Progenitor cell of endocrine pancreas (in vitro differentiated cells): ENCODE results near the gene FZD1. TPM values are rescaled to one million over a fixed set of nuclear protein-coding genes. Genes with fewer than 3 reads are reported as not detected.

Experiments used
- DNase-seq: peaks from one replicate; pipeline ENCODE4 v3.0.0; 2021; ENCODE audit warnings: low spot score; ENCODE audit not compliant: unreplicated experiment
- H3K27ac Mint-ChIP-seq: 2 replicates; pipeline ENCODE4 v1.8.0; 2021; ENCODE audit warnings: mild to moderate bottlenecking, moderate library complexity, mixed read lengths
- H3K27me3 Mint-ChIP-seq: 2 replicates; pipeline ENCODE4 v1.8.0; 2021; ENCODE audit warnings: mixed read lengths
- H3K36me3 Mint-ChIP-seq: 2 replicates; pipeline ENCODE4 v1.8.0; 2022; ENCODE audit warnings: mixed read lengths; ENCODE audit not compliant: insufficient read depth
- H3K4me1 Mint-ChIP-seq: 2 replicates; pipeline ENCODE4 v1.8.0; 2021; ENCODE audit warnings: low read depth, mixed read lengths
- H3K4me3 Mint-ChIP-seq: 2 replicates; pipeline ENCODE4 v1.8.0; 2021; ENCODE audit warnings: low read depth, mild to moderate bottlenecking, moderate library complexity, mixed read lengths
- H3K9me3 Mint-ChIP-seq: 2 replicates; pipeline ENCODE4 v1.8.0; 2021; ENCODE audit warnings: low read depth, mixed read lengths
- CTCF ChIP-seq: fragments of 200-600 bp; sonication (generic); IDR thresholded peaks from one replicate; pipeline ENCODE4 v1.5.0; 2021; ENCODE audit warnings: antibody characterized with exemption, mild to moderate bottlenecking; ENCODE audit not compliant: unreplicated experiment
- total RNA-seq: library from RNA; stranded (reverse); gene quantifications from 2 replicates; pipeline ENCODE4 v1.2.1, GENCODE V29; 2021

FZD1 gene
- total RNA-seq, 1 donor from 2014 or later, result 12.0 TPM

- Mint-ChIP-seq H3K4me1 (no peaks in the 10 kb centered on the region), H3K36me3 (no peaks in the 10 kb centered on the region), H3K27me3 (no peaks in the 10 kb centered on the region), H3K27ac (no peak overlapping the region), H3K9me3 (no peaks in the 10 kb centered on the region), H3K4me3 (no peak overlapping the region)
- DNase-seq, result no peak
- no peak for TF ChIP-seq CTCF
Observed at GRCh38 chr7:91319351-91319750, 55.1 kb downstream of the FZD1 start.

- H3K36me3 Mint-ChIP-seq, result no peaks in the 10 kb centered on the region
- no peak overlapping the region for H3K27ac Mint-ChIP-seq
- TF ChIP-seq CTCF, result no peak
- H3K4me1 Mint-ChIP-seq, result no peaks in the 10 kb centered on the region
- no peak overlapping the region for H3K4me3 Mint-ChIP-seq
- no peaks in the 10 kb centered on the region for H3K9me3 Mint-ChIP-seq
- DNase-seq, result no peak
- no peaks in the 10 kb centered on the region for H3K27me3 Mint-ChIP-seq
Observed at GRCh38 chr7:91320366-91321078, 56.3 kb downstream of the FZD1 start.
